GM12891 (cell line): ENCODE data around the gene NUP210L.
A peak's percentile ranks its signal among the peaks of the same experiment; 100 is the strongest.
"Not testable (repeated sequence)": the region's sequence is repeated elsewhere in the genome, so short reads cannot be mapped to it uniquely, and the experiment has no call there.

Experiments used
- DNase-seq: peaks from one replicate; pipeline ENCODE4 v3.0.0; 2011; ENCODE audit warnings: low spot score; ENCODE audit not compliant: insufficient read length
- FAIRE-seq: peaks from 2 replicates; lab custom pipeline; 2011; peaks lifted over from hg19 to GRCh38; lab: Jason Lieb, UNC
- PAX5 ChIP-seq: IDR thresholded peaks from 2 replicates; pipeline ENCODE4 v1.6.1; 2011; ENCODE audit warnings: low read length, moderate library complexity, mild to moderate bottlenecking; ENCODE audit not compliant: insufficient read depth, severe bottlenecking
- POLR2A ChIP-seq: IDR thresholded peaks from 2 replicates; pipeline ENCODE4 v1.6.1; 2011; ENCODE audit warnings: low read depth, low read length, control low read depth
- POLR2AphosphoS5 ChIP-seq: IDR thresholded peaks from 2 replicates; pipeline ENCODE4 v1.6.1; 2011; ENCODE audit warnings: low read depth, low read length, control low read depth
- POU2F2 ChIP-seq: IDR thresholded peaks from 2 replicates; pipeline ENCODE4 v1.6.1; 2011; ENCODE audit warnings: low read depth, mild to moderate bottlenecking, control low read depth, low read length, moderate library complexity
- SPI1 ChIP-seq: IDR thresholded peaks from 2 replicates; pipeline ENCODE4 v1.6.1; 2011; ENCODE audit warnings: low read depth, low read length, control low read depth
- TAF1 ChIP-seq: IDR thresholded peaks from 2 replicates; pipeline ENCODE4 v1.6.1; 2011; ENCODE audit warnings: low read depth, low read length, control low read depth

Gene NUP210L

GRCh38 chr1:153985341-153985912, 169.4 kb downstream of the NUP210L start:
- peak; percentile 55 for TF ChIP-seq POLR2A
- peak; percentile 58; the same call in 1 of the 2 replicates for TF ChIP-seq POLR2AphosphoS5
- TF ChIP-seq TAF1: no peak
- TF ChIP-seq SPI1: no peak
- no peak for TF ChIP-seq PAX5
- TF ChIP-seq POU2F2: peak; percentile 89
- FAIRE-seq (no peak), DNase-seq (no peak)

GRCh38 chr1:153984123-153984894, 170.6 kb downstream of the NUP210L start:
- DNase-seq (no peak), FAIRE-seq (no peak)
- TF ChIP-seq POLR2A: no peak
- TF ChIP-seq TAF1: no peak
- TF ChIP-seq POLR2AphosphoS5: no peak
- no peak for TF ChIP-seq POU2F2
- no peak for TF ChIP-seq SPI1
- no peak for TF ChIP-seq PAX5

DNA sequence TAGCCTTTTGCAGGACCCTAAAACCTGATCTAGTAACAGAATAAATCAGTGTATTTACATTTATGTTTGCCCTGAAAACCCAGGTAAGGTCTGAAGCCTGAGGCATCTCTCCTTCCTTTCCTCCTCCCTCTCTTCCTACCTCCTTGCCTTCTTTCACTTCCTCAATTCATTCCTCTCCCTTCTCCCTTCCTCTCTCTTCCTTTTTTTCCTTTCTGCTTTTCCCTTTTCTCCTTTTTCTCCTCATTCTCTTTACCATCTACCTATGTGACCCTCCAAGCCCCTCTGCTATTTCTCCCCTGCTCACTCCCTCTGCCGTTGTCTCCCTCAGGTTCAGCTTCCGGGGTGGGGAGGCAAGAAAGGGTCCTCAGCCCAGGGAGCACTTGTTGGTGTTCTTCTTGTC, 173.1 kb downstream of the NUP210L start:
- FAIRE-seq, DNase-seq: not testable (repeated sequence)

GRCh38 chr1:153979091-153979490, 175.8 kb downstream of the NUP210L start:
- DNase-seq, FAIRE-seq: not testable (repeated sequence)

DNA sequence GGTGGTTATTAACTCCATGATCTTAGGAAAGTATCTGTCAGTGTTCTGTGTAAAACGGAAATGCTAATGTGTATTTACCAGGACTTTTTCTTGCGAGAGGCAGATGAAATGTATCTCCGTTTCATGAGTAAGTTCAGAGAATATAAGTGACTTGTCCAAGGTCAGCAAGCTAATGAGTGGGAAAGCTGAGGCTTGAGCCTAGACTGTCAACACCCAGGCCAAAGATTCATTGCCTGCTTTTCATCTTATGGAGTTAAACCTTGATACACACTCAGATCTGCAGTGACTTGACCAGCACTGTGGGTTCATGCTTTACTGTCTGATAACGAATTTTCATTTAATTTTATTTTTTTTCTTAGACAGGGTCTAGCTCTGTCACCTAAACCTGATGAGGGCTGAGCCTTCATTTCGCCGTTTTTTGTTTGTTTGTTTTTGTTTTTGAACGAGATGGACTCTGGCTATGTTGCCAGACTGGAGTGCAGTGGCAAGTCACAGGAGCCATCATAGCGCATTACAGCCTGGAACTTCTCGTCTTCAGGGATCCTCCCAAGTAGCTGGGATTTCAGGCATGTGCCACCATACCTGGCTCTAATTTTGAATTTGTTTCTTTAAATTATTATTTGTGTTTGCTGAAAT, 176.5 kb downstream of the NUP210L start:
- TF ChIP-seq TAF1 (no peak), POLR2A (no peak), POU2F2 (no peak), POLR2AphosphoS5 (no peak), PAX5 (no peak), SPI1 (no peak)
- FAIRE-seq: no peak
- DNase-seq: no peak

- TF ChIP-seq POU2F2: peak; percentile 10; the same call in 1 of the 2 replicates
- TF ChIP-seq SPI1: no peak
- peak; percentile 75; the same call in 1 of the 2 replicates for TF ChIP-seq POLR2A
- no peak for TF ChIP-seq PAX5
- peak; percentile 83 for TF ChIP-seq TAF1
- TF ChIP-seq POLR2AphosphoS5: peak; percentile 85
- FAIRE-seq (peak; percentile 90), DNase-seq (peak; percentile 88)
Measured at GRCh38 chr1:153977250-153978240, 177.3 kb downstream of the NUP210L start, which contains the start of gene JTB. TSS of gene JTB (minus strand) at chr1:153977674. CDS start at chr1:153977252, 422 bp downstream.

GRCh38 chr1:153976819-153977249, 178.0 kb downstream of the NUP210L start:
- TF ChIP-seq SPI1: no peak
- no peak for TF ChIP-seq PAX5
- no peak for TF ChIP-seq TAF1
- no peak for TF ChIP-seq POU2F2
- TF ChIP-seq POLR2A: no peak
- no peak for TF ChIP-seq POLR2AphosphoS5

GRCh38 chr1:153973525-153973924, 181.3 kb downstream of the NUP210L start:
- TF ChIP-seq POLR2AphosphoS5 (peak; percentile 48; the same call in 1 of the 2 replicates), POU2F2 (no peak), POLR2A (peak; percentile 45; the same call in 1 of the 2 replicates)
- FAIRE-seq (no peak), DNase-seq (no peak)

More at GRCh38 chr1:153976819-153977249, 178.0 kb downstream of the NUP210L start:
- FAIRE-seq: no peak
- DNase-seq: no peak

GRCh38 chr1:153973071-153973470, 181.8 kb downstream of the NUP210L start:
- no peak for DNase-seq
- TF ChIP-seq POLR2AphosphoS5: no peak; the same call in 1 of the 2 replicates
- TF ChIP-seq SPI1: no peak
- TF ChIP-seq POLR2A: peak; percentile 59; the same call in 1 of the 2 replicates
- TF ChIP-seq PAX5: no peak
- no peak for TF ChIP-seq POU2F2
- no peak for FAIRE-seq

DNA sequence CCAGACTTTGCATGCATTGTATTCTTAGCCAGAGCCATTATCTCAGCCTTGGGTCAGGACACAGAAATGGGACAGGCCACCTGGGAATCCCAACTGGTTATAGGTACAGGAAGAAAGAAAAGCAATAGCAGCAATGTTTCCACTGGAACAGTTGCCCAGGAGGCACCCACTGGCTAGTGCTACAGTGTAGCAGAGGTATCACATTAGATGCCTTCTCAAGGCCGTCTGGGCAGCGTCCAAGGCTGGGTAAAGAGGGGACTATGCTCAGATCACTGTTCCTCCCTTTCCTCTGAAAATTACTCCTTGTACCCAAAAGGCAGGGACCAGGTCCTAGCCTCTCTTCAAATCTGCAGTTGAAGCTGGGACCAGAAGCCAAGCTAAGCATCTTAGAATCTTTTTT, 184.5 kb downstream of the NUP210L start:
- no peak for FAIRE-seq
- TF ChIP-seq POLR2AphosphoS5 (no peak), POLR2A (no peak), PAX5 (no peak), SPI1 (no peak), POU2F2 (no peak), TAF1 (no peak)
- no peak for DNase-seq
